HAP-1 (cell line): ENCODE data around the gene KIF1A.

Experiments
- DNase-seq, 2 experiments: peaks; one replicate each; pipeline ENCODE4 v3.0.0-alpha.2; 2016 to 2020; ENCODE audit warnings: low spot score in 2 of 2
- H3K27me3 ChIP-seq: fragments of 250-450 bp; sonication (Bioruptor Pico); 2 replicates; pipeline ENCODE4 v1.5.1; 2020; ENCODE audit warnings: low read depth, mild to moderate bottlenecking, moderate library complexity
- H3K36me3 ChIP-seq: fragments of 250-450 bp; sonication (Bioruptor Pico); replicated peaks from 2 replicates; pipeline ENCODE4 v1.5.1; 2020; ENCODE audit warnings: mild to moderate bottlenecking
- H3K4me1 ChIP-seq: fragments of 250-450 bp; sonication (Bioruptor Pico); 2 replicates; pipeline ENCODE4 v1.5.1; 2020; ENCODE audit warnings: mild to moderate bottlenecking
- H3K4me3 ChIP-seq: fragments of 250-450 bp; sonication (Bioruptor Pico); 2 replicates; pipeline ENCODE4 v1.5.1; 2020; ENCODE audit warnings: mild to moderate bottlenecking, moderate library complexity
- H3K9me3 ChIP-seq: fragments of 250-450 bp; sonication (Bioruptor Pico); 2 replicates; pipeline ENCODE4 v1.5.1; 2020; ENCODE audit warnings: mild to moderate bottlenecking, moderate library complexity
- in situ Hi-C: fragments of 300-500 bp; cut with MboI; formaldehyde crosslinking; loops from 3 replicates; pipeline ENCODE4 v1.14.3; 2020; ENCODE audit warnings: low sequenced_read_pairs, inconsistent platforms, mixed read lengths

The KIF1A gene

GRCh38 chr2:240787521-240788472 is 32.2 kb downstream of the KIF1A start:
- in situ Hi-C loops: no loop called here
- H3K27me3 ChIP-seq: no peaks in the 10 kb centered on the region
- peaks cover 77% of the 10 kb centered on the region for H3K36me3 ChIP-seq
- no peaks in the 10 kb centered on the region for H3K4me1 ChIP-seq
- H3K4me3 ChIP-seq: no peak overlapping the region
- H3K9me3 ChIP-seq: no peaks in the 10 kb centered on the region
- no peak for DNase-seq

- no peaks in the 10 kb centered on the region for H3K4me1 ChIP-seq
- no peaks in the 10 kb centered on the region for H3K27me3 ChIP-seq
- in situ Hi-C loops: no loop called here
- H3K9me3 ChIP-seq: no peaks in the 10 kb centered on the region
- no peak overlapping the region for H3K4me3 ChIP-seq
- peaks cover 82% of the 10 kb centered on the region for H3K36me3 ChIP-seq
- DNase-seq: no peak
These were observed 33.1 kb downstream of the KIF1A start for GRCh38 chr2:240786871-240787311.

DNA sequence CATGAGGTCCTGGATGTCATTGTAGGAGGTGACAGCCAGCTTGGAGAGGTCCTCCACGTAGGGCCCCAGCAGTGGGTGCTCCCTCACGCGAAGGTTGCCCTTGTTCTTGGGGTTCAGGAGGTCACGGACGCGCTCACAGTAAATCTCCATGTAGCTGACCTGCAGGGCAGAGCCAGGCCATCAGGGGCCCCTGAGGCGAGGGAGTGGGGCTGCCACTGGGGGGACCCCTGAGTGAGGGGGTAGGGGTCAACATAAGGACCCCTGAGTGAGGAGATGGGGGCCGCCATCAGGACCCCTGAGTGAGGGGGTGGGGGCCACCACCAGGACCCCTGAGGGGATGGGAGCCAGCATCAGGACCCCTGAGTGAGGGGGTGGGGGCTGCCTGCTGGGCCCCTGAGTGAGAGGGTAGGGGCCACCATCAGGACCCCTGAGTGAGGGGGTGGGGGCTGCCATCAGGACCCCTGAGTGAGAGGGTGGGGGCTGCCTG is 33.6 kb downstream of the KIF1A start:
- no peaks in the 10 kb centered on the region for H3K9me3 ChIP-seq
- peaks cover 85% of the 10 kb centered on the region for H3K36me3 ChIP-seq
- in situ Hi-C loops: no loop called here
- H3K4me3 ChIP-seq: no peak overlapping the region
- no peaks in the 10 kb centered on the region for H3K4me1 ChIP-seq
- H3K27me3 ChIP-seq: no peaks in the 10 kb centered on the region
- no peak for DNase-seq

- in situ Hi-C loops: no loop called here
- H3K27me3 ChIP-seq: no peaks in the 10 kb centered on the region
- H3K9me3 ChIP-seq: no peaks in the 10 kb centered on the region
- H3K4me3 ChIP-seq: no peak overlapping the region
- no peaks in the 10 kb centered on the region for H3K4me1 ChIP-seq
- H3K36me3 ChIP-seq: peaks cover 81% of the 10 kb centered on the region
- no peak for DNase-seq
These were observed 34.3 kb downstream of the KIF1A start for GRCh38 chr2:240785424-240786335.

DNA sequence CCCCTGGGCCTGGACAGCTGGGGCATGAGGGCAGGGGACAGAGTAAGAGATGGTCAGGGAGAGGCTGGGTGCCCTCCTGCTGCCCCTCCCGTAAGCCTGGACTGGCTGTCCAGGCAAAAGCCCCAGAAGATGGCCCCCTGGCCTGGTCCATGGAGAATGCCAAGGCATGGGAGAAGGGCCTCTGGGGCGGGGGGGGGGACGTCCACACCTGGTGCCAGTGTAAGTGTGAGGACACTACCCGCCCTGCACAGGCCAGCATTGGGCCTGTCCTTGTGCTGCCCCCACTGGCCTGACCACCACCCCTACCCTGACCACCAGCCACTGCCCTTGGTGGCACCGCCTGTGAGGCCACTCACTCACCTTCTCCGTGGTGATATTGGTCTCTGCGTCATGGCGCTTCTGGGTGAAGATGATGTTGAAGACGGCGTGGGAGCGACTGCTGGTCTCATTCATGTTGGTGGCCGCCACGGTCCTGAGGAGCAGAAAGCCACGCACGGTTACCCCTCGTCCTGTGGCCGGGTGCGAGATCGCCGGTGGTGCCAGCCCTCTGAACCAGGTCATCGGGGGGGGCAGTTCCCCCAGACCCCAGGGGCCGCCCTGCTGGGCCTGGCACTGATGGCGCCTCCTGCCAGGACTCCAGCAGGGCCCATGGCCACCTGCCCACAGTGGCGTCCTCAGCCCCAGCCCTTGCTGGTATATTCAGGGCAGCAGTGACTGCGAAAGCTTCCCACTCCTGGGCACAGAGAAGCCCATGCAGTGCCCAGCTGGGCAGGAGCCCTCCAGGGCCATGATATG is 35.2 kb downstream of the KIF1A start:
- Histone ChIP-seq H3K4me1 (no peaks in the 10 kb centered on the region), H3K36me3 (peaks cover 73% of the 10 kb centered on the region), H3K27me3 (no peaks in the 10 kb centered on the region), H3K9me3 (no peaks in the 10 kb centered on the region), H3K4me3 (no peak overlapping the region)
- in situ Hi-C loops: no loop called here
- no peak for DNase-seq

DNA sequence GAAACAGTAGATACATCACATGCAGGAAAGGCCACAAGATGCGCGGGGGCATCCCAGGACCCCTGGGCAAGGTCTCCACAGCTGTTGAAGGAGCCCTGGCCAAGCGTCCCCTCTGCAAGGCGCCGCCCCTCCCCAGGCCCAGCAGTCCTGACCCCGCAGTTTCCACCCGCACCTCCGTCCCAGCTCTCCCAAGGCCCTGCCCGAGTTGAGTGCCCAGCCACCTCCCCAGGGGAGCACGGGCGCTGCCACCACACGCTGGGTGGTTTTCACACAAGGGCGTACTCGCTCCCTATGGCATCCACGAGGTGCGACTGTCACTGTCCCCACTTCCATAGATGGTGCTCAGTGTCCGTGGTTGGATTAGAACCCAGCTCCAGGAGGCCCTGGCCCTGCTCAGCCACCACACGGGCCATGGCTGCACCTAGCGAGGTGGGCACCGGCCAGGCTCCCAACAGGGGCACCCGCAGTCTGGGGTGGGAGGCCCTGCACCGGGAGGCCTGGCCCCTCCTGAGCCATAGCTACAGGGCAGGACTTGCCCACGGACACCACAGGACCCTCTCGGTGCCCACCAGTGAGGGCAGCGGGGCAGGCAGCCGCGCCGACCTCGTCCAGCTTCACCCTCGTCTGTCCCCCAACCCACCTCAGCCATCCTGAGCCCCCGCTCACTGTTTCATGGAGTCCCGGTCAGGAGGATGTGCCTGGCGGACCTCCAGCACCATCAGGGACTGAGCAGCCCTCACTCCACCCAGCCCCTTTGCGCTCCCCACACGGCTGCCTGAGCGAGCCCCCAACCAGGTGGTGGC is 36.0 kb downstream of the KIF1A start:
- no peaks in the 10 kb centered on the region for H3K27me3 ChIP-seq
- peaks cover 65% of the 10 kb centered on the region for H3K36me3 ChIP-seq
- in situ Hi-C loops: no loop called here
- no peak for DNase-seq
- no peaks in the 10 kb centered on the region for H3K4me1 ChIP-seq
- no peak overlapping the region for H3K4me3 ChIP-seq
- H3K9me3 ChIP-seq: no peaks in the 10 kb centered on the region

- in situ Hi-C loops: no loop called here
- Histone ChIP-seq H3K4me3 (no peak overlapping the region), H3K9me3 (no peaks in the 10 kb centered on the region), H3K36me3 (peaks cover 59% of the 10 kb centered on the region), H3K4me1 (no peaks in the 10 kb centered on the region), H3K27me3 (no peaks in the 10 kb centered on the region)
- no peak for DNase-seq
These were observed 36.9 kb downstream of the KIF1A start for GRCh38 chr2:240782886-240783818.

DNA sequence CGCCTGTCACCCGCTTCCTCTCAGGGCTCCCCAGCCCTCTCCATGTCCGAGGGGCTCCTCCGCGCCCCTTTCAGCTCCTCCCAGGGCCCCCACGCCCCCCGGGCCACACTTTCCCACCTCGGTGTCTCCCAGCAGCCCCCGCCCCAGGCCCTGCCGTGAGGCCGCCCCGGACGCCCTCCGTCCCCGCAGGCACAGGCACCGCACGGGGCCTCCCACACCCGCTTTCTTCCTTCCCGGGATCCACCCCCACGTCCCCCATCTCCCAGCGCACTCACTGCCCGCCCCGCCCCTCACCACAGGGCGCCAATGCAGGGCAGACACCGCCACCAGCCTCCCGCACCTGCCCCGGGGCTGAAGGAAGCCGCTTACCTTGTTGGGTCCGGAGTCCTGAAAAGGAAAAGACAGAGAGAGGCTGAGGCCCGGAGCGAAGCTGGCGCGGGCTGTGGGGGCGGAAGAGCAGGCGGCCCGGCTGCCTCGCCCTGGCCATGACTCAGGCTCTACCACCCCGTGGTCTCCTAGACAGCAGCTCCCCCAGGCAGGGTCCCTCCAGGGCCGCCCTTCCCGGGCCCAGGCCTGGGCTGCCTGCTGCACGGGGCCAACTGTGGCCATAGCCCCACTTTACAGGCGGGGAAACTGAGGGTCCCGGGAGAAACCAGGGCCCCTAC is 37.7 kb downstream of the KIF1A start:
- in situ Hi-C loops: no loop called here
- H3K27me3 ChIP-seq: no peaks in the 10 kb centered on the region
- no peaks in the 10 kb centered on the region for H3K9me3 ChIP-seq
- no peaks in the 10 kb centered on the region for H3K4me1 ChIP-seq
- H3K36me3 ChIP-seq: peaks cover 56% of the 10 kb centered on the region
- DNase-seq: no peak
- H3K4me3 ChIP-seq: no peak overlapping the region

- H3K4me3 ChIP-seq: no peak overlapping the region
- no peaks in the 10 kb centered on the region for H3K9me3 ChIP-seq
- no peaks in the 10 kb centered on the region for H3K27me3 ChIP-seq
- no peaks in the 10 kb centered on the region for H3K4me1 ChIP-seq
- DNase-seq: no peak
- peaks cover 55% of the 10 kb centered on the region for H3K36me3 ChIP-seq
- in situ Hi-C loops: no loop called here
These were observed 38.4 kb downstream of the KIF1A start for GRCh38 chr2:240781471-240782220.

DNA sequence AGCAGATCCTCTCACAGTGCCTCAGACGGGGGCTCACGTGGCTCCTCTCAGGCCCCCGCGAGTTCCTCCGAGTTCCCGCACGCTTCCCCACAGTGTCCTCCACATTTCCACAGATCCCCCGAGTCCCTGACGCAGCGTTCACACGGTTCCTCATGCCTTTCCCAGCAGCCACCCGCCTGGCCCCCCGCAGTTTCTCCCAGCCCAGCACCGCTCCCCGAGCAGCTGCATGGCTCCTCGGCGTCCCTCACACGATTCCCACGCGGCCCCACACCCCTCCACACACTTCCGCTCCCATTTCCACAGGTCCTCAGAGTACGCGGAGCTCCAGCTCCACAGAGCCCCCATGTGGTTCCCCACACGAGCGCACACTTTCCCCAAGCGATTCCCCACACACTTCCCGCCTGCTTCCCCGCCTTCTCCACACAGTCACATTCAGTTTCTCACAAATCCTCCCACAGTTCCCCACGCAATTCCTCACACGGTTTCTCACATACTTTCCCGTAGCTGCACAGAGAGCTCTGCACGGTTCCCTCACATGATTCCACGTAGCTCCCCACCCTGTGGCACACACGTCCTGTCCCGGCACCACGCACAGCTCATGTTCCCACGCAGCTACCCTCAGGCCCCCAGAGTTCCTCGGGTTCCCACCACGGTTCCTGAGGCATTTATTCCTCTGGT is 39.9 kb downstream of the KIF1A start:
- Histone ChIP-seq H3K4me1 (no peaks in the 10 kb centered on the region), H3K36me3 (peaks cover 52% of the 10 kb centered on the region), H3K9me3 (no peaks in the 10 kb centered on the region), H3K27me3 (no peaks in the 10 kb centered on the region), H3K4me3 (no peak overlapping the region)
- in situ Hi-C loops: no loop called here
- no peak for DNase-seq
